Measurements from ENCODE around the gene LILRA1.

DNA sequence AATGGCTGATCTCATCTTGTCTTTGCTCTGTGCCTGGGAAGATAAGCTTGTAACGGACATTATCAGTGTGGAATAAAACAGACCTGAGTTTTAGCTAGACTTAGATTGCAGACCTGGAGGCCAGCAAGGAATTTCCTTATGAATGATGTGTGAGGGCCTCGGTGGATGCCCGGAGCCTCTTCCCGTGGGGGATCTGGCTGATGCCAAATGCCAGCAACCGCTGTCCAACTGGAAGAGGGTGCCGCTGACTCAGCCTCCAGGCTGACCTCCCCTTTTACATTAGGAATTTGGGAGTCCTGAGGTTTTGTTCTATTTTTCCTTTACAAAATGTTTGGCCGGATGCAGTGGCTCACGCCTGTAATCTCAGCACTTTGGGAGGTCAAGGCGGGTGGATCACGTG lies 39.4 kb upstream of the LILRA1 start:
- TF ChIP-seq POLR2AphosphoS5 (IDR thresholded peaks at IDR 0.05; ENCODE audit: low read depth, low read length) (no peak), POLR2A (IDR thresholded peaks at IDR 0.05; ENCODE audit: low read depth, low read length) (no peak), TAF1 (IDR thresholded peaks at IDR 0.05; ENCODE audit: low read depth, low read length) (no peak)

All from GM12891 (cell line).